ENCODE measurements around the gene AIFM2. TPM values are rescaled to one million over a fixed set of nuclear protein-coding genes. Genes with fewer than 3 reads are reported as not detected.
"Not testable (repeated sequence)": the region's sequence is repeated elsewhere in the genome, so short reads cannot be mapped to it uniquely, and the experiment has no call there.

The AIFM2 gene
- total RNA-seq, result 2.8 and 6.7 TPM in 2 replicates

DNA sequence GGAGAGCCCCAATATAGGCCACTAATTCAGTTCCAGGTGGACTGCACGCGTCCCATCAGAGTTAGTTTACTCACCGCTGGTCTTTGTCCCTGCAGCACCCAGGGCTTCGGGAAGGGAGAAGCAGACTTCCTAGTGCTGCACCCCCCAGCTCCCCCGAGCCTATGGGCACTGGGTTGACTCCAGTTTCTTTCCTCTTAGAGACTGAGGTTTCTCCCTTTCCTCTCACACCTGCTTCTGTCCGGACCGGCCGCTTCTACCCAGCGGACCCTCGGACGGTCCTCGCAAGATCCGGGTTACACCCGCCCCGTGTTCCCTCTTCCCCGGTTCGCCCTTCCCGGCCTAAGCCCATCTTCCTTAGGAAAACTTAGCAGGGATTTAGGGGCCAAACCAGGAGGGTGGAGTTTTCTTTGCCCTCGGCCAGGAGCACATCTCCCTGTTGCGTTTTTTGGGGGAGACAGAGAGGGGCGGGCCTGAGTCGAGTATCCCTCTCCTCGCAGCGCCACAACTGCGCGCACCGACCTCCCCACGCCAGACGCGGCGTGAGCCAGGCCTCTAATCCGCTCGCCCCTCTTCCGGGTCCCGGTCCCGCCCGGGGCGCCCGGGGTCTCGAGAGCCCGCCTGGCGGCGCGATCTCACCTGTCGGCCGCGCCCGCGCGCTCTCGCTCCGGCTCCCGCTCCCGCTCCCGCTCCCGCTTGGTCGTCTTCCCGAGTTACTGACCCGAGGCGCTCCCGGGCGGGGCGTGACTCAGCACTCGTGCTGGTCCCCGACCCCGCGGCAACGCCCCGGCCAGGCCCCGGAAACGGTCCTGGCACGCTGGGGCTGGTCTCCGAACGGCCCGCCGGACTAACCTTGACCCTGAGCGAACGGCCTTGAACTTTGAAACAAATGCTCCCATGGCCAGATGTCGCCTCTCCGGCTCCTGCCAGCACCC lies at the start of gene AIFM2:
Gene AIFM2, minus strand, starts transcription at position 728 of the 932 bp plus-strand sequence. CDS start 8,741 bp downstream, outside the sequence.
- DNase-seq (ENCODE audit: low read depth), result peak; percentile 31

DNA sequence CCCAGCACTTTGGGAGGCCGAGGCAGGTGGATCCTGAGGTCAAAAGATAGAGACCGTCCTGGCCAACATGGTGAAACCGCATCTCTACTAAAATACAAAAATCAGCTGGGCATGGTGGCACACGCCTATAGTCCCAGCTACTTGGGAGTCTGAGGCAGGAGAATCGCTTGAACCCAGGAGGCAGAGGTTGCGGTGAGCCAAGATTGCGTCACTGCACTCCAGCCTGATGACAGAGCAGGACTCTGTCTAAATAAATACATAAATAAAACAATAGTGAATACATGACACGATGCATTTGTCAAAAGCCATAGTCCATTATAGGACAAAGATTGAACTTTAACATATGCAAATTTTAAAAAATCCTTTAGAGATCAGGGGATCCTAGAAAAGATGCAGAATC lies 46.6 kb upstream of the AIFM2 start:
- not testable (repeated sequence) for DNase-seq (ENCODE audit: low read depth)

DNA sequence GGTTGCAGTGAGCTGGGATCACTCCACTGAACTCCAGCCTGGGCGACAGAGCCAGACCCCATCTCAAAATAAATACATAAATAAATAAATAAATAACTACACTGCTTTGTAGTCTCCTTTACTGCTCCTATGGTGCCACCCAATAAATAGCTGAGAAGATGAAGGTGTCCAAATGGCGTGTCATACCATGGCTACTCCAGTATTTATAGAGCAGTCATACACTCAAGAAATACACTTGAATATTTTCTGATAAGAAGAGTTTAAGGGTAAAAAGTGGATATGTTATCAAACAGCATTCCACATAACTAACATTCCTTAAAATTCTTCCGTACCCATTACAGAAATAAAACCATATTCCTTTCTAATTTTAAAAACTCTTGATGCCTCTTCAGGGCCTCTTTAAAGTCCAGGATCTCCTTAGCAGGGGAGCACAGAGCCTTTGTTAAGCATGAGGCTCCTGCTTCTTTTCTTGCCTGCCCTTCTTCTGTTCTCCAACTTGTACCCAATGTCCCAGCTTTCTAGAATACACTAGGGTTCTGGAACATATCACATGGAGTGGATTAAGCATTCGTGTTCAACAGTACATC lies 45.6 kb upstream of the AIFM2 start:
- DNase-seq (ENCODE audit: low read depth), result no peak

DNA sequence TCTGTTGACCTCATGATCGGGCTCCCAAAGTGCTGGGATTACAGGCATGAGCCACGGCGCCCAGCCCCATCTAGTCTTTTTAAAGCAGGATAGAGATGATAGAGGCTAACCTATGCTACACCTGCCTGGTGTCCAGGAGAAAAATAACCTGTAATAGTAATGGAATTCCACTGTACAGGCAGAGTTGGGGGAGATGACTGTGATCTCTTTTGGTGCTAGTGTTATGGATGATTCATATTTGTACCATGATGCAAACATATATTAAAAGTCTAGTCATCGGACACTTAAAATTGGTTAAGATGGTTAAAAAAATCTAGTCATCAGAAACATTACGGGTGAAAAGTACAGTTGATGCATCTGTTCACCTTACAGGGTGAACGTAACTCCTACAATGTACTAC lies 43.8 kb upstream of the AIFM2 start:
- no peak for DNase-seq (ENCODE audit: low read depth)

DNA sequence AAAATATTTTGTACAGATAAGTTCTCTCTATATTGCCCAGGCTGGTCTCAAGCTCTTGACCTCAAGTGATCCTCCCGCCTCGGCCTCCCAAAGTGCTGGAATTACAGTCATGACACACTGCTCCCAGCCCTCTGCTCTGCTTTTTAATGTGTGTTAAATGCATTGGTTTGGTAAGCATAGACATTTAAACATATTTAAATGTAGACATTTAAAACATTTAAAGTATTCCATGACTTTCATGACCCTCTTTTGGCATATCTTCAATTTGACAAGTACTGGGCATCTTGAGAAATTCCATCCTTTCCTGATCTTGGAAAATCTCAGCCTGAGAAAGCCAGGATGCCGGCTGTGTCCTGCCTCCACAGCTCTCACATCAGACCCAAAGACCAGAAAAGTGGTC lies 42.9 kb upstream of the AIFM2 start:
- DNase-seq (ENCODE audit: low read depth), result no peak

DNA sequence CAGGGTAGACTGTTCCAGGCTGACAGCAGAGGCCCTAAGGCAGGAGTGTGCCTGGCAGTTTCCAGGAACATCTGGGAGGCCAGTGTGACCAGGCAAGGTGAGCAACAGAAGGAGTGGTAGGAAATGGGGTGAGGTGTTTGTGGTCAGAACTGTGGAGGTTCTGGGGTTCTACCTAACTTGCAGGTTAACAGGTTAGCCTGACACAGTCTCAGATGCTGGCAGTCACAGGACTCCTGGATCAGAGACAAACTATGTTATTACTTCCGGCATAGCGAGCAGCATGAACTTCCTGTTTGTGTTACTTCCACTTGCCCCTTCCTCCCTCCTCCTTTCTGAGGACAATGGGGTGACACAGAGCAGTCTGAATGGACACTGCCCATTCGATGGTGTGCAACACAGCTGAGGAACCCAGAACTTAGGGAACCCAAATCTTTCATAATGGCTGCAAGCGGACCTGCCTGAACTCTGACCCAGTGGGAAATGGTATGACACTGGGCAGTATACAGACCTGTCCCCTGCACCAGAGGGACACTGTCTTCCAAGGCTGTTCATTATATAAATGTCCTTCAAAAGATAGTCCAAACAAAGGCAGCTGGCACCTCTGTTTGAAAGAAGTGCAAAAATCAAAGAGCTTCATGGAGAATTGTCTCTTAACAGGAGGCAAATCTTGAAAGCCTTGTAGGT lies 41.6 kb upstream of the AIFM2 start:
- DNase-seq (ENCODE audit: low read depth), result peak; percentile 34

DNA sequence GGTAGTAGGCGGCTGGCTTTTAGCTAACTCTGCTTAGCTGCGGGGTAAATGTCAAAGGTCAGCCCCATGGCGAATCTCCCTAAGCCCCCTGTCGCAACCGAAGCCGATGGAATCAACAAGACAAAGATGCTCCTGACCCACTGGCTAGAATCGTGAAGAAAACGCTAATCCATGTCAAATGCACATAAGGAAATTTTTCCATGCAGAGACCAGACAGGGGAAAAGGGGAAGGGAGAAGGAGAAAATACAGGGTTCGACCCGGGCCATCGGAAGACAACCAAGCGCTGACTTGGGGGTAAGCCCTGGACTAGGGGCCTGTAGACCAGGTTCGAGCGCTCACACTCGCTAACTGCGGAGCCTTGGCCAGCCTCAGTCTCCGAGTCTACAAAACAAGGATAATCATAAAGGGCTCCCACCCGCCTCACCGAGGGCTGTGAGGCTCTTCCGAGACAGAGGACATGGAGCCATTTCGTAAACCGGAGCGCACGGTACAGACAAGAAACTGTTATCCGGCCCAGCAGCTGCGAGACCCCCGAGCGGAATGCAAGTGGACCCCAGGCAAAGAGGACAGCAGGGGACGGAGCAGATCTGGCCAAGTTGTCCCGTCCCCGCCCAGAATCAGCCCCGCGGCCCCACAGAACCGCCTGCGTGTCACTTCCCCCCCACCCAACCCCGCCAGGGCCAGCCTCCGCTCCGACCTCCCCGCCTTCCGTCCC lies 37.2 kb upstream of the AIFM2 start:
- no peak for DNase-seq (ENCODE audit: low read depth)

DNA sequence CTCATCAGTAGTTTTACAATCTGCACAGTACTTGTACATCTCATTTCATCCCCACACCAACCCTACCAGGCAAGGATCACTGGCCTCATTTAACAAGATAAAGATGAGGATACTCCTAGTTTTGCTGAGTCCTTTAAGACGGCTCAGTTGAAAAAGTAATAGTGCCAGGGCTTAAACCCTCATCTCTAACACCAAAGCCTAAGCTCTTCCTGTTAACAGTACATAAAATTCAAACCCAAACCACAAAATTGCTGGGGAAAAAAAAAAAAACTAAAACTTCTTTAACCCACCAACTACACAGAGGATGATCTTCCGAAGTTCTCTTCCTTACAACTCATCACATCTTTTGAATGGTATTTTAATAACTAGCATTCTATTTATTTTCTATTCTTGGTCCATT lies 36.4 kb upstream of the AIFM2 start:
- no peak for DNase-seq (ENCODE audit: low read depth)

DNA sequence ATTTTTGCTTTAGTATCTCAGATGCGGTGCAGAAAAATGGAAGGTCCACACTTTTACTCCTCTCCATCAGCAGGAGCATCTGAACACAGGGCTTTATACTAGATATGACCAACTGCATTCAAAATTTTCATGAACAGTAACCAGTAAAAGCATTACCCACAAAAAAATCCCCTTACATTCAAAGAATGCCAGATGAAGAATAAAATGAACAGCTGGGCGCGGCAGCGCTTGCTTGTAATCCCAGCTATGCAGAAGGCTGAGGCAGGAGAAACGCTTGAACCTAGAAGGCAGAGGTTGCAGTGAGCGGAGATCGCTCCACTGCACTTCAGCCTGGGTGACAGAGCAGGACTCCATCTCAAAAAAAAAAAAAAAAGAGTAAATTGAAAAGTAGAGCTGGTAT lies 34.6 kb upstream of the AIFM2 start:
- no peak for DNase-seq (ENCODE audit: low read depth)

DNA sequence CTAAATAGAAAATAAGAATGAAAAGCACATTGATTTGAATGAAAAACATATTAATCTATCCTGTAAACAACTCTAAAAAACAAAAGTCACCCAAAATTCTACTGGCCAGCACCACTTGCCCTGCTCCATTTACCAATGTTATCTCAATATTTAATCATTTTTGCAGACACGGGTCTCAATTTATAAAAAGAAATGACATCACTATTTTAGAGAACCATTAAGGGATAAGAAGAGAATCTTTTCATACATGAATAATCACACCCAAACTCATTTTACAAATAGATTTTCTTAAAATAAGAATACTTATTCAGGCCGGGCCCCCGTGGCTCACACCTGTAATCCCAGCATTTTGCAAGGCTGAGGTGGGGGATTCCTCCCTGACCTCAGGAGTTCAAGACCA lies 33.8 kb upstream of the AIFM2 start:
- no peak for DNase-seq (ENCODE audit: low read depth)

DNA sequence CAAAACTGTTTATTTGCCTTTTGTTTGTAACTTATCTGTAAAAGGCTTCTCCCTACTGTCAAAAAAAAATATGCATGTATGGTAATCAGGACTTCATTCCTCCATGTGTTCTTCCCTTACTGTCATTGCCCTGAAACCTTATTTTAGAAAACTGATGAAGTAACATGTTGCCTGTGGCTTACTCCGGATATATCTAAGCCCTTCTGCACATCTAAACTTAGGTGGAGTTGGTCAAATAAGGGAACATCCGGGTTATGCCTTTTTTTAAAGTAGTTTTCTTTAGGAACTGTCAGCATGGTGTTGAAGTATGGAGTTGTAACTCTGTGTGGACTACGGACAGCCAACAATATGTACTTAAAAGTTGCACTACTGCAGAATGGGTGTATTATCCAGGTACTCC lies 31.5 kb upstream of the AIFM2 start:
- no peak for DNase-seq (ENCODE audit: low read depth)

DNA sequence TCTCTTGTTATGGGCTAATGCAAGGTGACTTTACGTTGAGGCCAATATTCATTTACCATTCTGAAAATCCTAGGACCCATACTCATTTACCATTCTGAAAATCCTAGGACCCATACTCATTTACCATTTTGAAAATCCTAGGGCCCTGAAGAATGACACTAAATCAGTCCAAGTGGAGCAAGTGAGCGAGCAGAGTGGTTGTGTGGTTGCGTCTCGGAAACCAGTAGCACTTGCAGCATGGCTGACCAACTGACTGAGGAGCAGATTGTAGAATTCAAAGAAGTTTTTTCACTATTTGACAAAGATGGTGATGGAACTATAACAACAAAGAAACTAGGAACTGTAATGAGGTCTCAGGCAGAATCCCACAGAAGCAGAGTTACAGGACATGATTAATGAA lies 30.8 kb upstream of the AIFM2 start:
- DNase-seq (ENCODE audit: low read depth), result no peak

DNA sequence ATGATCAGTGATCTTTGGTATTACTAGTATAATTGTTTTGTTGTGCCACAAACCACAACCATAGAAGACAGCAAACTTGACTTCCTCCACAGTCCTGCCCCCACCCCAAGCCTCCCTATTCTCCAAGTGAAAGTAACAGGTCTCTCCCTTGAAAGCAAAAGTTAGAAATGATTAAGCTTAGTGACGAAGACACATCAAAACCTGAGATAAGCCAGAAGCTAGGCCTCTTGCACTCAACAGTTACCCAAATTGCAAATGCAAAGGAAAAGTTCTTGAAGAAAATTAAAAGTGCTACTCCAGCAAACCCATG lies 30.2 kb upstream of the AIFM2 start:
- no peak for DNase-seq (ENCODE audit: low read depth)

DNA sequence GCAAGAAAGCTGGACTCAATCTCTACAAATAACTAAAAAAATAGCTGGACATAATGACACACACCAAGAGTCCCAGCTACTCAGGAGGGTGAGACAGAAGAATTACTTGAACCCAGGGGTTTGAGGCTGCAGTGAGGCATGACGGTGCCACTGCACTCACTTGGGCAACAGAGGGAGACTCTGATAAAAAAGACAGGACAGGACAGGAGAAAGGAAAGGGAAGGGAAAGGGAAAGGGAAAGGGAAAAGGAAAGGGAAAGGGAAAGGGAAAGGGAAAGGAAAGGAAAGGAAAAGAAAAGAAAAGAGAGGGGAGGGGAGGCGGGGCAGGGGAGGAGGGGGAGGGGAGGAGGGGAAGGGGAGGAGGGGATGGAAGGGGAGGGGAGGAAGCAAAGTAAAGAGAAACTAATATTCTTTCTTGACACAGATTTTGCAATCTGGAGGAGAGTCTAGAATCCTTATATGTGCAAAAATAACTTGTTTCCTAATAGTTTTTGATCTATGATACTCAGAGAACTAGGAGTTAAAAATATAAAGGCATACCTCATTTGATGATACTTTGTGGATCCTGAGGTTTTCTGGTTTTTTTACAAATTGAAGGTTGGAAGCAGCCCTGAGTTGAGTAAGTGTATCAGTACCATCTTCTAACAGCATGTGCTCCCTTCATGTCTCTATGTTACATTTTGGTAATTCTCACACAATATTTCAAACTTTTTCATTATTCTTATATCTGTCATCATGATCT lies 29.7 kb upstream of the AIFM2 start:
- DNase-seq (ENCODE audit: low read depth), result no peak

DNA sequence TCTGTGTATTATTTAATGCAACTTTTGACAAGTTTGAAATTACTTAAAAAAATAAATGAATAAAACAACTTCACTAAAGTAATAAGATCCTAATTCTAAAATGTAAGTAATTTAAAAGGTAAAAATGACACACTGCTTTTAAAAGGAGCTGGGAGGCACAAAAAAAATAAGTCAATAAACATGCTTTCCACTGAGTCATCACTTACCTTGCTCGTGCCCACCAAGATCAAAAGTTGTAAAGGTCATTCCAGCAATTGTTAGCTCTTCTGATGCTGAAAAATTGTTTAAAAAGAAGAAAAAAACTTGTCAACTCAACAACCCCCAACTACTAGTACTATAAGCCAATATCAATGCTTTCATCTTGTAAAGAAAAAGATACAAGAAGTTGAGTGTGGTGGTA lies 28.2 kb upstream of the AIFM2 start:
- DNase-seq (ENCODE audit: low read depth), result no peak

DNA sequence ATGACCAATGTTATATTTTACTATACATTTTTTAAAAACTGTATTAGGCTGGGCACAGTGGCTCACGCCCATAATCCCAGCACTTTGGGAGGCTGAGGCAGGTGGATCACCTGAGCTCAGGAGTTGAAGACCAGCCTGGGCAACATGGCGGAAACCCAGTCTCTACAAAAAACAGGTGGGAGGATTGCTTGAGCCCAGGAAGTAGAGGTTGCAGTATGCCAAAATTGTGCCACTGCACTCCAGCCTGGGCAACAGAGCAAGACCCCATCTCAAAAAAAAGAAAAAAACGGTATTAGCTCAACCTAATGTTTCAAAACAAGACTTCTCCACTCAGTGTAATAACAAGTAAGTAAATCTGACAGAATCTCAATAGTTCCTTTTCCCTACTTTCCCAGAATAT lies 26.7 kb upstream of the AIFM2 start:
- DNase-seq (ENCODE audit: low read depth), result not testable (repeated sequence)

DNA sequence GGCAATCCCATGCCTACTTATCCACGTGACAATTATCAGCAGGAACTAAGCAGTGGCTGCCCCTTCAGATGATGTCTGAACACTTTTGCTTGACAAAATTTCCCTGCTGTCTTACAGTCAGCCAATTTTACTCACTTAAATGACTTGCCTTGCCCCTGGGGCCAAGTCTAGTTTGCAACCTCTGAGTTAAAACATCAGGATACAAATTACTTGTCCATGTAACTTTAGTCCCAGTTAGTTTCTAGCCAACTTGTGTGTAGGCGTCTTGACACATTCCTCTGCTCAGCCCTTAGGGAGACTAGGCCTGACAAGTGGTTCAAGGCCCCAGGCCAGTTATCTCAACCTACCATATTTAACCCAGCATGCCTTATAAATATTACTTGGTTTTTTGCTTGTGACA lies 25.5 kb upstream of the AIFM2 start:
- no peak for DNase-seq (ENCODE audit: low read depth)

DNA sequence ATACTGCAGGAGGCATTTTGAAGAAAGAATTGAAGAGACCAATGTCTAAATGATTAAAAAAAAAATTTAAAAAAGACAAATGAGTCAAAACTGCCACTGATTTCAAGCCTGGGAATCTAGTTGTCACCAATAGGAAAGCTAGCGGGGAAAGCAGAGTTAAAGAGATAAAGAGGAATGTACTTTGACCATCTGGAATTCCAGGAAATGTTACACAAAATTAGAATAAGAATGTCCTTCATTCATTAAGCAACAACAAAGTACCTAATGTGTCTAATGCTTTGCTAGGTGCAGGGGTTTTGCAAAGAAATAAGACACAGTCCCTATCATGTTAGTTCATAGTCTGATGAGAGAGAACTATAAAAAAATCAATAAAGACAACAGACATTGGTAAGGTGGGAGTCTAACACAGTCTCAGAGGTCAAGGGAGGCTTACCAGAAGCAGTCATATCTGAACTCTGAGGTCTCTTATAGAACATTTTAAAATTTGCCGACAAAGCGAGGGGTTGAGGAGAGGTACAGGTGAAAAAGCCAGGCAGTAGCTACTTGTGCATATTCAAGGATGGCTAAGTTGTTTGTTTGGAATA lies 22.7 kb upstream of the AIFM2 start:
- DNase-seq (ENCODE audit: low read depth), result no peak

DNA sequence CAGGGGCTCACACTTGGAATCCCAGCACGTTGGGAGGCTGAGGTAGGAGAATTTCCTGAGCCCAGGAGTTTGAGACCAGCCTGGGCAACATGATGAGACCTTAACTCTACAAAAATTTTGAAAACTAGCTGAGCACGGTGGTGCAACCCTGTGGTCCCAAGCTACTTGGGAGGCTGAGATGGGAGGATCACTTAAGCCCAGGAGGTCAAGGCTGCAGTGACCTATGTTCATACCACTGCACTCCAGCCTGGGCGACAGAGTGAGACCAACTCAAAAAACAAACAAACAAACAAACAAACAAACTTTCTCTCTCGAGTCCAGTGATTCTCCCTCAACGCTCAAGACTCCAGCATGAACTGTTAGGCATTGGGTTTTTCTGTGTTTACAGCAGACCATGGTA lies 15.9 kb upstream of the AIFM2 start:
- DNase-seq (ENCODE audit: low read depth), result no peak

DNA sequence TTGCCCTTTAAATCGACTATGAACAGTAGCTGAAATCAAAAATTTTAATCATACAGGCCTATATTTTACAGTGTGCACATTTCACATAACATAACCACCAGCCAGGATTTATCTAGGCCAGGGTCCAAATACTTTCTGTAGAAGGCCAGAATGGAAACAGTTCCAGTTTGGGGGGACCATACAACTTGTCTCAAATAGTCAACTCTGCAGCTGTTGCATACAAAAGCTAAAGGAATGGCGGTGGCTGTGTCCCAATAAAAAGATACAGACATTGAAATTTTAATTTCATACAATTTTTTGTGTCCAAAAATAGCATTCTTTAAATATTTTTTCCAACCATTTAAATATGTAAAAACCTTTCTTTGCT lies 14.6 kb upstream of the AIFM2 start:
- no peak for DNase-seq (ENCODE audit: low read depth)

DNA sequence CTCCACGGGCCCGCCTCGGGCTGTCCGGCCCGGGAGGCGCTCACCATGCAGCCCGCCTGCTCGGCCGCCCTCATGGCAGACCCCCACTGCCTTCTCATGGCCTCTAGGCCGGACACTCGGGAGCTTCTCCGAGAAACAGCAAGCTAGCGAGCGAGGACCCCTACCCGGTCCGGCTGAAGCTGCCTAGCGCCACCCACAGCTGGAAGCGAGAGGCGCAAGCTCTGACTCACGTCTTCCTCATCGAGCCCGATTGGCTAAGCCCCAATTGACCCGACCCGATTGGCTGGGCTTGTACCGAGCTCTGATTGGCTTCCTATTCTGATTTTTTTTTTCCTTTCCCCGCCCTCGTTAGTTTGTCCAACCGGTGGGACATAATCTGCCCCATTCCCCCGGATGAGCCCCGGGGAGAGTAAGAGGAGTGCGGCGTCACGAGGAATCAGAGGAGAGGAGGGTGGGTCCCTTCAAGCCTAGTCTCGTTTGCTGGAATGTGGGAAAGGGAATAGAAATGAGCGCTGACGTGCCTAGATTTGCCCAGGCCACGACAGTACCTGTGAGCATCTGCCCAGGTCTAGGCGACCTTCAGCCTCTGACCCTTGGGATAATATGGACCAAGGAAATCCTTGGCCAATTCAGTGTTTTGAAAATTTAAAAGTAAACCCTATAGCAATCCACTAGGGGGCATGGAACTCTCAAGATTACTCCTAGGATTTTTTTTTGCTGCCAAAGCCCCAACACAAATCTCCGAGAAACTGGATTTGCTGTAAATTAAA lies 14.0 kb upstream of the AIFM2 start, which contains the start of gene TYSND1:
Gene TYSND1, minus strand, starts transcription at position 212 of the 770 bp plus-strand sequence. Its CDS starts 114 bp downstream, at position 98.
- peak; percentile 96 for DNase-seq (ENCODE audit: low read depth)

All from renal cortical epithelial cell (primary cell).